ENCODE data around the gene USP31.

USP31 gene

GRCh38 chr16:23141959-23142740 lies 7.1 kb downstream of the USP31 start:
- intact Hi-C loops (cut with DNase I) = no loop called here
- no peak for DNase-seq

- intact Hi-C loops (cut with DNase I) = no loop called here
- no peak for DNase-seq
These were observed 7.8 kb downstream of the USP31 start for GRCh38 chr16:23141500-23141899.

- intact Hi-C loops (cut with DNase I) = no loop called here
- DNase-seq = no peak
These were observed 8.2 kb downstream of the USP31 start for GRCh38 chr16:23141033-23141432.

- DNase-seq = no peak
- intact Hi-C loops (cut with DNase I) = no loop called here
These were observed 9.1 kb downstream of the USP31 start for GRCh38 chr16:23140107-23140506.

- peak in 1 of 42 donors; percentile 19 for DNase-seq
- intact Hi-C loops (cut with DNase I) = no loop called here
These were observed 11.4 kb downstream of the USP31 start for GRCh38 chr16:23137818-23138217.

- intact Hi-C loops (cut with DNase I) = no loop called here
- no peak for DNase-seq
These were observed 12.0 kb downstream of the USP31 start for GRCh38 chr16:23137256-23137655.

GRCh38 chr16:23134274-23134673 lies 15.0 kb downstream of the USP31 start:
- intact Hi-C loops (cut with DNase I) = no loop called here
- no peak for DNase-seq

- peak in 25 of 42 donors; percentile 16 to 65 (median 44) for DNase-seq
- intact Hi-C loops (cut with DNase I) = no loop called here
These were observed 16.3 kb downstream of the USP31 start for GRCh38 chr16:23132775-23133463.

GRCh38 chr16:23131931-23132621 lies 17.2 kb downstream of the USP31 start:
- DNase-seq = peak in 14 of 42 donors; percentile 30 to 75 (median 51)
- intact Hi-C loops (cut with DNase I) = no loop called here

- intact Hi-C loops (cut with DNase I) = no loop called here
- no peak for DNase-seq
These were observed 17.8 kb downstream of the USP31 start for GRCh38 chr16:23131436-23131835.

GRCh38 chr16:23131036-23131435 lies 18.2 kb downstream of the USP31 start:
- DNase-seq = no peak
- intact Hi-C loops (cut with DNase I) = no loop called here

- DNase-seq = no peak
- intact Hi-C loops (cut with DNase I) = no loop called here
These were observed 19.6 kb downstream of the USP31 start for GRCh38 chr16:23129686-23130085.

- DNase-seq = no peak
- intact Hi-C loops (cut with DNase I) = no loop called here
These were observed 21.2 kb downstream of the USP31 start for GRCh38 chr16:23128056-23128455.

- intact Hi-C loops (cut with DNase I) = no loop called here
These were observed 24.0 kb downstream of the USP31 start for GRCh38 chr16:23125277-23125676.

GRCh38 chr16:23124315-23124714 lies 24.9 kb downstream of the USP31 start:
- intact Hi-C loops (cut with DNase I) = no loop called here
- peak in 20 of 42 donors; percentile 27 to 78 (median 44) for DNase-seq

More at GRCh38 chr16:23125277-23125676, 24.0 kb downstream of the USP31 start:
- DNase-seq = no peak

GRCh38 chr16:23122144-23122543 lies 27.1 kb downstream of the USP31 start:
- intact Hi-C loops (cut with DNase I) = no loop called here

GRCh38 chr16:23121024-23121423 lies 28.2 kb downstream of the USP31 start:
- DNase-seq = no peak
- intact Hi-C loops (cut with DNase I) = no loop called here

More at GRCh38 chr16:23122144-23122543, 27.1 kb downstream of the USP31 start:
- DNase-seq = no peak

GRCh38 chr16:23120562-23120961 lies 28.7 kb downstream of the USP31 start:
- no peak for DNase-seq
- intact Hi-C loops (cut with DNase I) = no loop called here

- DNase-seq = no peak
- intact Hi-C loops (cut with DNase I) = no loop called here
These were observed 29.7 kb downstream of the USP31 start for GRCh38 chr16:23119570-23119969.
